A673 (cell line): ENCODE data around the gene TMEM184A. TPM values are rescaled to one million over a fixed set of nuclear protein-coding genes. Genes with fewer than 3 reads are reported as not detected.

Source experiments
- BruUV-seq: library from RNA; stranded (reverse); fragments of 400-500 nt; replicated peaks from 2 replicates; lab custom pipeline; 2021; lab: Mats Ljungman, UMichigan
- CTCF ChIA-PET: fragments of 300-600 bp; sonication (Branson Sonifier 250); formaldehyde crosslinking; loops from one replicate; lab custom pipeline; 2022; ENCODE audit warnings: antibody characterized with exemption; lab: Charles Lee
- POLR2A ChIA-PET: fragments of 300-600 bp; sonication (Branson Sonifier 250); formaldehyde crosslinking; loops from one replicate; lab custom pipeline; 2022; ENCODE audit warnings: antibody characterized with exemption; ENCODE audit not compliant: low non-redundant PET; lab: Charles Lee
- DNase-seq: peaks from one replicate; pipeline ENCODE4 v3.0.0-alpha.2; 2015; ENCODE audit warnings: low spot score
- H3K27ac ChIP-seq: fragments of 200-600 bp; sonication (generic); 2 replicates; pipeline ENCODE4 v1.5.1; 2016; ENCODE audit warnings: mixed run types, low read depth, mild to moderate bottlenecking, mixed read lengths, antibody characterized with exemption, low read length; ENCODE audit not compliant: poor library complexity, severe bottlenecking
- H3K27me3 ChIP-seq: fragments of 200-600 bp; sonication (generic); replicated peaks from 2 replicates; pipeline ENCODE4 v1.6.1; 2017; ENCODE audit warnings: mixed run types, low read depth, mild to moderate bottlenecking, mixed read lengths, antibody characterized with exemption, low read length; ENCODE audit not compliant: insufficient read depth, poor library complexity
- H3K36me3 ChIP-seq: fragments of 200-600 bp; sonication (generic); 2 replicates; pipeline ENCODE4 v1.6.1; 2016; ENCODE audit warnings: mixed run types, mild to moderate bottlenecking, mixed read lengths, antibody characterized with exemption, low read length; ENCODE audit not compliant: insufficient read depth, poor library complexity, severe bottlenecking
- H3K4me1 ChIP-seq: fragments of 200-600 bp; sonication (generic); 2 replicates; pipeline ENCODE4 v1.6.1; 2017; ENCODE audit warnings: mixed run types, mild to moderate bottlenecking, mixed read lengths, antibody characterized with exemption, low read length; ENCODE audit not compliant: insufficient read depth, poor library complexity, severe bottlenecking
- H3K4me3 ChIP-seq: fragments of 200-600 bp; sonication (generic); 2 replicates; pipeline ENCODE4 v1.5.1; 2016; ENCODE audit warnings: low read depth, mixed run types, mild to moderate bottlenecking, mixed read lengths, low read length; ENCODE audit not compliant: poor library complexity, severe bottlenecking
- H3K9me3 ChIP-seq: fragments of 200-600 bp; sonication (generic); 2 replicates; pipeline ENCODE4 v1.6.1; 2016; ENCODE audit warnings: mixed run types, low read depth, mild to moderate bottlenecking, mixed read lengths, antibody characterized with exemption, low read length; ENCODE audit not compliant: poor library complexity, severe bottlenecking
- CTCF ChIP-seq: fragments of 300-800, 200-600 bp; sonication (generic); conservative IDR thresholded peaks from 2 replicates; pipeline ENCODE4 v1.5.1; 2017; ENCODE audit warnings: low read depth, mild to moderate bottlenecking, antibody characterized with exemption, low read length, moderate library complexity, mixed read lengths
- EZH2 ChIP-seq: fragments of 200-600 bp; sonication (generic); IDR thresholded peaks from 2 replicates; pipeline ENCODE4 v1.6.1; 2017; ENCODE audit warnings: borderline replicate concordance, low read depth, mild to moderate bottlenecking, mixed read lengths, antibody characterized with exemption, low read length; ENCODE audit not compliant: poor library complexity, severe bottlenecking
- intact Hi-C: fragments of 100-400 bp; cut with micrococcal nuclease; formaldehyde crosslinking; loops from one replicate; pipeline ENCODE4 v1.10.0; 2022; ENCODE audit not compliant: unreplicated experiment
- total RNA-seq: library from RNA; stranded (reverse); gene quantifications from 2 replicates; pipeline ENCODE4 v1.2.3, GENCODE V29; 2021

TMEM184A gene
- total RNA-seq, 1 experiment from 2014 or later: not detected

GRCh38 chr7:1592299-1592871 is 36.4 kb upstream of the TMEM184A start:
- intact Hi-C loops: no loop called here
- POLR2A ChIA-PET: no interaction called here
- CTCF ChIA-PET: interaction anchor here (0.7 kb wide), 1 partner anchor 876 kb away, joined by 3 read pairs; no protein-coding TSS in a partner anchor
- H3K27ac ChIP-seq: no peak overlapping the region
- no peak for DNase-seq
- H3K9me3 ChIP-seq: no peaks in the 10 kb centered on the region
- no peaks in the 10 kb centered on the region for H3K4me1 ChIP-seq
- peaks cover 31% of the 10 kb centered on the region for H3K27me3 ChIP-seq
- H3K36me3 ChIP-seq: no peaks in the 10 kb centered on the region
- TF ChIP-seq EZH2 (no peak), CTCF (no peak)
- BruUV-seq: no TSS peak
- no peak overlapping the region for H3K4me3 ChIP-seq

- TF ChIP-seq CTCF (no peak), EZH2 (no peak)
- BruUV-seq: no TSS peak
- no peak for DNase-seq
- no peak overlapping the region for H3K4me3 ChIP-seq
- H3K4me1 ChIP-seq: no peaks in the 10 kb centered on the region
- peaks cover 35% of the 10 kb centered on the region for H3K27me3 ChIP-seq
- CTCF ChIA-PET: interaction anchor here (0.7 kb wide), 1 partner anchor 877 kb away, joined by 3 read pairs; no protein-coding TSS in a partner anchor
- no peaks in the 10 kb centered on the region for H3K9me3 ChIP-seq
- no peak overlapping the region for H3K27ac ChIP-seq
- POLR2A ChIA-PET: no interaction called here
- H3K36me3 ChIP-seq: no peaks in the 10 kb centered on the region
- intact Hi-C loops: no loop called here
These were observed 35.9 kb upstream of the TMEM184A start for GRCh38 chr7:1591876-1592275.

- POLR2A ChIA-PET: no interaction called here
- BruUV-seq: no TSS peak
- intact Hi-C loops: no loop called here
These were observed 35.4 kb upstream of the TMEM184A start for GRCh38 chr7:1591396-1591795.

More at GRCh38 chr7:1591396-1591795, 35.4 kb upstream of the TMEM184A start:
- CTCF ChIA-PET: no interaction called here
- no peaks in the 10 kb centered on the region for H3K36me3 ChIP-seq
- no peak overlapping the region for H3K27ac ChIP-seq
- H3K27me3 ChIP-seq: peaks cover 40% of the 10 kb centered on the region
- H3K4me3 ChIP-seq: no peak overlapping the region
- H3K4me1 ChIP-seq: no peaks in the 10 kb centered on the region
- H3K9me3 ChIP-seq: no peaks in the 10 kb centered on the region
- no peak for TF ChIP-seq CTCF
- no peak for TF ChIP-seq EZH2
- DNase-seq: no peak
